ENCODE results near the gene EPHA6.

- no peak for TF ChIP-seq POLR2A (IDR thresholded peaks at IDR 0.05; ENCODE audit: low read length)
- TF ChIP-seq GATA1 (IDR thresholded peaks at IDR 0.05; ENCODE audit: low read depth, low read length), result no peak
These were observed 545.6 kb downstream of the EPHA6 start for GRCh38 chr3:97359977-97360376.

All from erythroblast (primary cell).